GM12873 (cell line): Measurements from ENCODE around the gene UNC5A.

Experiments
- CTCF ChIP-seq: IDR thresholded peaks from 2 replicates; pipeline ENCODE4 v1.5.1; 2012; ENCODE audit warnings: low read depth, mild to moderate bottlenecking, moderate library complexity, low read length, control low read depth; ENCODE audit not compliant: insufficient read depth; ENCODE audit errors: missing control alignments

UNC5A gene

GRCh38 chr5:176798086-176798876 is 12.1 kb upstream of the UNC5A start:
- TF ChIP-seq CTCF = no peak

- TF ChIP-seq CTCF = no peak
Measured at GRCh38 chr5:176798949-176799348, 11.4 kb upstream of the UNC5A start.

GRCh38 chr5:176799488-176799887 is 10.9 kb upstream of the UNC5A start:
- no peak for TF ChIP-seq CTCF

- TF ChIP-seq CTCF = no peak
Measured at GRCh38 chr5:176800024-176800423, 10.3 kb upstream of the UNC5A start.

- TF ChIP-seq CTCF = no peak
Measured at GRCh38 chr5:176802116-176802784, 8.1 kb upstream of the UNC5A start.

GRCh38 chr5:176803068-176803942 is 7.1 kb upstream of the UNC5A start:
- TF ChIP-seq CTCF = no peak

GRCh38 chr5:176803943-176804498 is 6.3 kb upstream of the UNC5A start:
- TF ChIP-seq CTCF = no peak
